ENCODE results near the gene XRCC4. TPM values are rescaled to one million over a fixed set of nuclear protein-coding genes. Genes with fewer than 3 reads are reported as not detected.

Gene XRCC4
- polyA plus RNA-seq, 2 donors, result 2.7 to 5.1 TPM

DNA sequence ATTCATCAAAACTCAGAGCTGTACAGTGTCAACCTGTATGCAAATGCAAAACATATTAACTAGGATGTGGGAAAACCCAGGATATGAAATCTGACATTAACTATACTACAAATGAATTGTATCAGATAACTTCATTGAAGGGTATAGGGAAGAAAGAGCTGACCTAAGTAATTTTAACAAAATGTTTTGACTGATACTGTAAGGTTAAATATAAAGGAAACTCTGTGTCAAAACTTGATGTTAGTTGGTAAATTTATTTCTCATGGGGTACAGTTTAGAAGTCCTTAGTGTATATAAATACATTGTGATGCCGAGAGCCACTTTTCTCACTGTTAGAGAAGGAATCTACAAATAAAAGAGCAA lies 316.1 kb downstream of the XRCC4 start:
- 93 to 100% methylated on average over 1 of the region's 1 CpG for WGBS, 2 donors
- no peak overlapping the region for H3K4me3 ChIP-seq (ENCODE audit: low read depth in 1 of 2, low read length in 2 of 2)
- no peaks in the 10 kb centered on the region for H3K9me3 ChIP-seq (ENCODE audit: control insufficient read depth in 2 of 2, insufficient read depth in 1 of 2, low read depth in 1 of 2, low read length in 1 of 2)
- no peak overlapping the region for H3K27ac ChIP-seq (ENCODE audit: low read depth in 2 of 2, low read length in 1 of 2)
- no peaks in the 10 kb centered on the region for H3K27me3 ChIP-seq (ENCODE audit: control insufficient read depth in 1 of 2, insufficient read depth in 2 of 2, low read length in 2 of 2)
- no peaks in the 10 kb centered on the region for H3K36me3 ChIP-seq (ENCODE audit: control insufficient read depth in 2 of 2, insufficient read depth in 2 of 2, low read length in 1 of 2)
- no peaks in the 10 kb centered on the region for H3K4me1 ChIP-seq (ENCODE audit: control insufficient read depth in 2 of 2, insufficient read depth in 2 of 2, low read length in 1 of 2)

DNA sequence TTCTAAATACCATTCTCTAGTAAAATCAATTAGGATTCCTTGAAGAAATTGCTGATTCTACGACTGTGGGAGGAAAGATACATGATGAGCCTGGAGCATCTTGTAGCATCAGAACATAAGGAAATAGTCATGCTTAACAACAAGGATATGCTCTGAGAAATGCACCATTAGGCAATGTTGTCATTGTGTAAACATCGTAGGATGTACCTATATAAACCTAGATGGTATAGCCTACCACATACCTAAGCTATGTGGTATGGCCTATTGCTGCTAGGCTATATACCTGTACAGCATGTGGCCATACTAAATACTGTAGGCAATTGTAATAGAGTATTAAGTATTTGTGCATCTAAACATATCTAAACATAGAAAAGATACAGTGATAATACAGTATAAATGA lies 316.8 kb downstream of the XRCC4 start:
- Histone ChIP-seq H3K9me3 (ENCODE audit: control insufficient read depth in 2 of 2, insufficient read depth in 1 of 2, low read depth in 1 of 2, low read length in 1 of 2) (no peaks in the 10 kb centered on the region), H3K36me3 (ENCODE audit: control insufficient read depth in 2 of 2, insufficient read depth in 2 of 2, low read length in 1 of 2) (no peaks in the 10 kb centered on the region), H3K4me3 (ENCODE audit: low read depth in 1 of 2, low read length in 2 of 2) (no peak overlapping the region), H3K27ac (ENCODE audit: low read depth in 2 of 2, low read length in 1 of 2) (no peak overlapping the region), H3K27me3 (ENCODE audit: control insufficient read depth in 1 of 2, insufficient read depth in 2 of 2, low read length in 2 of 2) (no peaks in the 10 kb centered on the region), H3K4me1 (ENCODE audit: control insufficient read depth in 2 of 2, insufficient read depth in 2 of 2, low read length in 1 of 2) (no peaks in the 10 kb centered on the region)
- WGBS, 2 donors, result 94 to 97% methylated on average over 2 of the region's 2 CpGs

DNA sequence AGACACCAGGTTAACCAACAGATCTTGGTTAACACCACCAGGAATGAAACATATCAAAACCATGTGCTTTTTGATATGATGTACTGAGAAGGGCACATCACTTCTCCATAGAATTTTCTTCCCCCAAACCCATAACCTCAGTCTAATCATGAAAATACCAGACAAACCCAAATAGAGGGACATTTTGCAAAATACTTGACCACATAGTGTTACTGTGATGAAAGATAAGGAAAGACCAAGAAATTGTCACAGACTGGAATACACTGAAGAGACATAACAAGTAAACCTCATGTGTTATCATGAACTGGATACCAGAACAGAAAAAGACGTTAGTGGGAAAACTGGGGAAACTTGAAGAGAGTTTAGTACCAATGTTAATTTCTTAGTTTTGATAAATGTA lies 319.3 kb downstream of the XRCC4 start:
- no peaks in the 10 kb centered on the region for H3K9me3 ChIP-seq (ENCODE audit: control insufficient read depth in 2 of 2, insufficient read depth in 1 of 2, low read depth in 1 of 2, low read length in 1 of 2)
- no peaks in the 10 kb centered on the region for H3K27me3 ChIP-seq (ENCODE audit: control insufficient read depth in 1 of 2, insufficient read depth in 2 of 2, low read length in 2 of 2)
- H3K4me1 ChIP-seq (ENCODE audit: control insufficient read depth in 2 of 2, insufficient read depth in 2 of 2, low read length in 1 of 2), result no peaks in the 10 kb centered on the region
- H3K36me3 ChIP-seq (ENCODE audit: control insufficient read depth in 2 of 2, insufficient read depth in 2 of 2, low read length in 1 of 2), result no peaks in the 10 kb centered on the region
- H3K4me3 ChIP-seq (ENCODE audit: low read depth in 1 of 2, low read length in 2 of 2), result no peak overlapping the region
- WGBS, 2 donors, result 61 to 74% methylated on average over 1 of the region's 1 CpG
- H3K27ac ChIP-seq (ENCODE audit: low read depth in 2 of 2, low read length in 1 of 2), result no peak overlapping the region

DNA sequence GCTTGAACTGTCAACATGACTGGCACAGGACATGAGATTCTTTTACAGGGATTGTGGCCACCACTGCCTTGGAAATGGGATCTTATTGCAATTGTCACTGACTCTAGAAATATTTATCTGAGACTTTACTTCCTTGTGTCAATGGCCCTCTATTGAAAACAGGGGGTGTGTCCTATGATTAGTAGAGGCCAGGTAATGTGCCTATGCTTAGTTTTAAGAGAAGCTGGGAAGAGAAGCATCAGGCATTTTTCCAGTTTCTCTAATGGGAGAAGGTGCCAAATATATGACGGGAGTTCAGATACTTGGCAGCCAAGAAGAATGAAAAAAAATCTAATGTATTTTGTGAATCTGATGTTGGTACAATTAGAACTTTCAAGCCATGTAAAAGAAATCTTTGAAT lies 320.3 kb downstream of the XRCC4 start:
- 34% methylated on average over 1 of the region's 1 CpG for WGBS, 2 donors
- no peaks in the 10 kb centered on the region for H3K27me3 ChIP-seq (ENCODE audit: control insufficient read depth in 1 of 2, insufficient read depth in 2 of 2, low read length in 2 of 2)
- no peak overlapping the region for H3K27ac ChIP-seq (ENCODE audit: low read depth in 2 of 2, low read length in 1 of 2)
- no peaks in the 10 kb centered on the region for H3K4me1 ChIP-seq (ENCODE audit: control insufficient read depth in 2 of 2, insufficient read depth in 2 of 2, low read length in 1 of 2)
- H3K4me3 ChIP-seq (ENCODE audit: low read depth in 1 of 2, low read length in 2 of 2), result no peak overlapping the region
- H3K36me3 ChIP-seq (ENCODE audit: control insufficient read depth in 2 of 2, insufficient read depth in 2 of 2, low read length in 1 of 2), result no peaks in the 10 kb centered on the region
- H3K9me3 ChIP-seq (ENCODE audit: control insufficient read depth in 2 of 2, insufficient read depth in 1 of 2, low read depth in 1 of 2, low read length in 1 of 2), result no peaks in the 10 kb centered on the region

DNA sequence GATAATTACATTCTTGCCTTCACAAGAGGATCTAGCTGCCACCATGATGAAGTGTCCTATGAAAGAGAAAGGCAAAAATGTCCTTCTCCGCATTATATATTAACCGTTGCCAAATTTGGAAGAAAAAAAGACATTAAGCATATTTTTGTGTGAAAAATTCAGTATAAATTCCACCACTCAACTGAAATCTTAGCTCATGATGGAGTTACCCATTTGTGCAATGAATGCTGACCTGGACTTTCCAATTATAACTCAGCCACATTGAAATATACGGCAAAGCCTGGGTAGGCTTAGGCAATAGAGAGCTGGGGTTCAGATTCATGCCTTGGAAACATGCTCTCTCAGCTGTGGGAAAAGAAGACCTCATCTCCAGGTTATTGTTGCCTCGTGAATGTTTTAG lies 322.9 kb downstream of the XRCC4 start:
- no peak overlapping the region for H3K4me3 ChIP-seq (ENCODE audit: low read depth in 1 of 2, low read length in 2 of 2)
- whole genome bisulfite sequencing, 2 donors, result 87 to 91% methylated on average over 4 of the region's 4 CpGs

DNA sequence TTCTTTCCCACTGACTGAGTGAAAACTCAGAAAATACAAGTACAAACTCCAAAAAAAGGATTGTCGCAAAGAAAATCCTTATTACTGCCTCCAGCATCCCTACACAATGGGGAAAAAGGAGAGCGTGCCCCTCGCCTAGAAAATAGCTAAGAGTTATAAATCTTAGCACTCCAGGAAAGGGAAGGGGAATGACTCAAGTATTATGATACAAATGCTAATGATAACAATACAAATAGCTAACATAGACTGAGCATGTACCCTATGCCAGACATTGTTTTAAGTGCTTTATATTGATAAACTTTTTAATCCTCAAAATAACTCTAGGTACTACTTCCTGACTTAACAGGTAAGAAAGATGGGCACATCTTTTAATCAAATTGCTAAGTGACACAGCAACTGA lies 323.4 kb downstream of the XRCC4 start:
- no peaks in the 10 kb centered on the region for H3K4me1 ChIP-seq (ENCODE audit: control insufficient read depth in 2 of 2, insufficient read depth in 2 of 2, low read length in 1 of 2)
- H3K27me3 ChIP-seq (ENCODE audit: control insufficient read depth in 1 of 2, insufficient read depth in 2 of 2, low read length in 2 of 2), result no peaks in the 10 kb centered on the region
- H3K36me3 ChIP-seq (ENCODE audit: control insufficient read depth in 2 of 2, insufficient read depth in 2 of 2, low read length in 1 of 2), result no peaks in the 10 kb centered on the region
- H3K4me3 ChIP-seq (ENCODE audit: low read depth in 1 of 2, low read length in 2 of 2), result no peak overlapping the region
- no peaks in the 10 kb centered on the region for H3K9me3 ChIP-seq (ENCODE audit: control insufficient read depth in 2 of 2, insufficient read depth in 1 of 2, low read depth in 1 of 2, low read length in 1 of 2)
- 87 to 90% methylated on average over 3 of the region's 3 CpGs for WGBS, 2 donors
- no peak overlapping the region for H3K27ac ChIP-seq (ENCODE audit: low read depth in 2 of 2, low read length in 1 of 2)

More for the DNA sequence above, 322.9 kb downstream of the XRCC4 start:
- Histone ChIP-seq H3K27ac (ENCODE audit: low read depth in 2 of 2, low read length in 1 of 2) (no peak overlapping the region), H3K4me1 (ENCODE audit: control insufficient read depth in 2 of 2, insufficient read depth in 2 of 2, low read length in 1 of 2) (no peaks in the 10 kb centered on the region), H3K36me3 (ENCODE audit: control insufficient read depth in 2 of 2, insufficient read depth in 2 of 2, low read length in 1 of 2) (no peaks in the 10 kb centered on the region), H3K9me3 (ENCODE audit: control insufficient read depth in 2 of 2, insufficient read depth in 1 of 2, low read depth in 1 of 2, low read length in 1 of 2) (no peaks in the 10 kb centered on the region), H3K27me3 (ENCODE audit: control insufficient read depth in 1 of 2, insufficient read depth in 2 of 2, low read length in 2 of 2) (no peaks in the 10 kb centered on the region)

DNA sequence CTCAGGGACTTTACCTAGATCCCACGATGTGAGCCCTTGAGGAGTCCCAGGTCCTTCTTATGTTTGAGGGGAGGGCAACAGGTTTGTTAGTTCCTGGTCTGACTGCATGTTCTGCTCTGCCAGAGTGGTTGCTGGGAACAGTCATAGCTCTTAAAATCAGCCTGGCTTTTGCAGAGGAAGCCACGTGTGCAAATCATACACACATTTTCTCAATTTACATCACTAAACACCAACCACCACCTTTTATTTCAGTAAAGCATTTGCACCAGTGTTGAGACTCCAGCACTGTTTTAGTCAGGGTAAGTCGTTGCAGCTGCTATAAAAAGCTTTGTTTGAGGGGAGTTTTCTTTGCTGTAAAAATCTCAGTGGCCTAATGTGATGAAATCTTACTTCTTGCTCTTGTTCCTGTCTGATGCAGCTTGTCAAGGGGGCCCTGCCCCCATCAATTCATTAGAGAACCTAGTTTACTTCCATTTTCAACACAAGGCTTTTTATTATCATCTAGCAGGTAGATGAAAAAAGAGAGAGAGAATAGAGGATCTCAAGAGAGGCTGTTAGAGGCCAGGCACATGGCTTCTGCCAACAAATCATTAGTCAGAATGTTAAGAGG lies 323.9 kb downstream of the XRCC4 start:
- Histone ChIP-seq H3K4me1 (ENCODE audit: control insufficient read depth in 2 of 2, insufficient read depth in 2 of 2, low read length in 1 of 2) (no peaks in the 10 kb centered on the region), H3K27ac (ENCODE audit: low read depth in 2 of 2, low read length in 1 of 2) (no peak overlapping the region), H3K27me3 (ENCODE audit: control insufficient read depth in 1 of 2, insufficient read depth in 2 of 2, low read length in 2 of 2) (no peaks in the 10 kb centered on the region), H3K36me3 (ENCODE audit: control insufficient read depth in 2 of 2, insufficient read depth in 2 of 2, low read length in 1 of 2) (no peaks in the 10 kb centered on the region), H3K4me3 (ENCODE audit: low read depth in 1 of 2, low read length in 2 of 2) (no peak overlapping the region), H3K9me3 (ENCODE audit: control insufficient read depth in 2 of 2, insufficient read depth in 1 of 2, low read depth in 1 of 2, low read length in 1 of 2) (no peaks in the 10 kb centered on the region)
- 37 to 45% methylated on average over 3 of the region's 3 CpGs for WGBS, 2 donors

DNA sequence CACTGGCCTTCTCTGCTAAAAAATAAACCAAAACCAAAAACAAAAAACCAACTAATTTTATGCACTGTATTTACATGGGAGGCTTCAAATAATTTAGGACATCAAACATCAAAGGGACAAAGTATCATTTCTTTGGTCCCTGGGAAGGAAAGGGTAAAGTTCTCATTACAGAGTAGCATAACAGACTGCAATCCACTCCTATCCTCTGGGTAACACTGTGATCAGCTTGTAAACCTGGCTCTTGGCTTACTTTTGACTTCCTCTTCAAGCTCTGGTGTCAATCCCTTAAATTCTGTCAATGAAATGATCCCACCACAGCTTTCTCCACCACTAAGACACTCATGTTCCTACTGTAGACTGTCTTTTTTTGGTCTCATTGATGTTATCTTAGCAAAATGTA lies 324.4 kb downstream of the XRCC4 start:
- Histone ChIP-seq H3K9me3 (ENCODE audit: control insufficient read depth in 2 of 2, insufficient read depth in 1 of 2, low read depth in 1 of 2, low read length in 1 of 2) (no peaks in the 10 kb centered on the region), H3K4me1 (ENCODE audit: control insufficient read depth in 2 of 2, insufficient read depth in 2 of 2, low read length in 1 of 2) (no peaks in the 10 kb centered on the region), H3K36me3 (ENCODE audit: control insufficient read depth in 2 of 2, insufficient read depth in 2 of 2, low read length in 1 of 2) (no peaks in the 10 kb centered on the region), H3K4me3 (ENCODE audit: low read depth in 1 of 2, low read length in 2 of 2) (no peak overlapping the region), H3K27ac (ENCODE audit: low read depth in 2 of 2, low read length in 1 of 2) (no peak overlapping the region), H3K27me3 (ENCODE audit: control insufficient read depth in 1 of 2, insufficient read depth in 2 of 2, low read length in 2 of 2) (no peaks in the 10 kb centered on the region)

Other genes starting within 250 kb of the XRCC4 start
- gene TMEM167A, start 153 bp upstream of the XRCC4 start, polyA plus RNA-seq, result 10 to 100 TPM; 28.4 to 30.6 TPM